ENCODE measurements around the gene SMO. TPM values are rescaled to one million over a fixed set of nuclear protein-coding genes. Genes with fewer than 3 reads are reported as not detected.
"Not testable (repeated sequence)": the region's sequence is repeated elsewhere in the genome, so short reads cannot be mapped to it uniquely, and the experiment has no call there.

The SMO gene
- total RNA-seq, 2 donors from 2014 or later, result 75.5 to 76.2 TPM

DNA sequence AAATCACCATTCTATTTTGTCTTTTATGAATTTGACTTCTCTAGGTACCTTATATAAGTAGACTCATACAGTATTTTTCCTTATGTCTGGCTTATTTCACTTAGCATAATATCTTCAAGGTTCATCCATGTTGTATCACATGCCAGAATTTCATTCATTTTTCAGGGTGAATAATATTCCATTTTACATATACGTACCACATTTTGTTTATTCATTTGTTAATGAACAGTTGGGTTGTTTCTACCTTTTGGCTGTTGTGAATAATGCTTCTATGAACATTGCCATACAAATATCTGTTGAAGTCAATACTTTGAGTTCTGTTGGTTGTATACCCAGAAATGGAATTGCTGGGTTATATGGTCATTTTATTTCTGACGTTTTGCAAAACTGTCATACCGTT is 57.1 kb downstream of the SMO start:
- no peaks in the 10 kb centered on the region for H3K27me3 ChIP-seq (ENCODE audit: control insufficient read depth, insufficient read depth, low read length, poor library complexity, severe bottlenecking)
- no peak overlapping the region for H3K9ac ChIP-seq (ENCODE audit: extremely low read depth, low read length, poor library complexity, severe bottlenecking)
- no peaks in the 10 kb centered on the region for H3K27me3 Mint-ChIP-seq (ENCODE audit: insufficient read depth)
- no peaks in the 10 kb centered on the region for H3K4me1 ChIP-seq (ENCODE audit: control insufficient read depth, insufficient read depth, low read length)
- H3K27ac ChIP-seq (ENCODE audit: low read depth, low read length), result no peak overlapping the region
- H3K27ac Mint-ChIP-seq, result no peak overlapping the region
- peaks cover 19% of the 10 kb centered on the region for H3K36me3 Mint-ChIP-seq (ENCODE audit: low read depth)
- H3K36me3 ChIP-seq (ENCODE audit: control insufficient read depth, insufficient read depth, low read length), result no peaks in the 10 kb centered on the region
- no peak overlapping the region for H3K4me3 Mint-ChIP-seq
- H3K9me3 Mint-ChIP-seq, result peaks cover 10% of the 10 kb centered on the region
- peaks cover 4% of the 10 kb centered on the region for H3K4me1 Mint-ChIP-seq
- TF ChIP-seq CTCF (conservative IDR thresholded peaks at IDR 0.05), result no peak
- peaks cover 6% of the 10 kb centered on the region for H3K9me3 ChIP-seq (ENCODE audit: control insufficient read depth, low read length)
- no peak overlapping the region for H3K4me3 ChIP-seq (ENCODE audit: low read length)
- no peak for DNase-seq
- WGBS, 2 experiments (ENCODE audit: insufficient coverage in 1 of 2, insufficient read length in 1 of 2), result 60 to 95% methylated on average over 1 to 2 of the region's 3 CpGs

- Histone ChIP-seq H3K27me3 (ENCODE audit: control insufficient read depth, insufficient read depth, low read length, poor library complexity, severe bottlenecking) (no peaks in the 10 kb centered on the region), H3K27ac (ENCODE audit: low read depth, low read length) (no peak overlapping the region), H3K9me3 (ENCODE audit: control insufficient read depth, low read length) (peaks cover 6% of the 10 kb centered on the region), H3K4me1 (ENCODE audit: control insufficient read depth, insufficient read depth, low read length) (no peaks in the 10 kb centered on the region), H3K4me3 (ENCODE audit: low read length) (no peak overlapping the region), H3K36me3 (ENCODE audit: control insufficient read depth, insufficient read depth, low read length) (no peaks in the 10 kb centered on the region), H3K9ac (ENCODE audit: extremely low read depth, low read length, poor library complexity, severe bottlenecking) (no peak overlapping the region)
- H3K36me3 Mint-ChIP-seq (ENCODE audit: low read depth), result peaks cover 19% of the 10 kb centered on the region
- H3K4me1 Mint-ChIP-seq, result peaks cover 1% of the 10 kb centered on the region
- DNase-seq, result no peak
- no peak overlapping the region for H3K4me3 Mint-ChIP-seq
- H3K27ac Mint-ChIP-seq, result no peak overlapping the region
- no peaks in the 10 kb centered on the region for H3K27me3 Mint-ChIP-seq (ENCODE audit: insufficient read depth)
- no peak for TF ChIP-seq CTCF (conservative IDR thresholded peaks at IDR 0.05)
- WGBS, 2 experiments (ENCODE audit: insufficient coverage in 1 of 2, insufficient read length in 1 of 2), result 96% methylated on average over 2 of the region's 2 CpGs; no CpG with 5 or more reads in 1 of the 2 experiments
- peaks cover 10% of the 10 kb centered on the region for H3K9me3 Mint-ChIP-seq
Observed at GRCh38 chr7:129247087-129247486, 58.7 kb downstream of the SMO start.

- no peak for TF ChIP-seq CTCF (conservative IDR thresholded peaks at IDR 0.05)
- Histone ChIP-seq H3K36me3 (ENCODE audit: control insufficient read depth, insufficient read depth, low read length) (no peaks in the 10 kb centered on the region), H3K27ac (ENCODE audit: low read depth, low read length) (no peak overlapping the region), H3K4me3 (ENCODE audit: low read length) (no peak overlapping the region), H3K27me3 (ENCODE audit: control insufficient read depth, insufficient read depth, low read length, poor library complexity, severe bottlenecking) (no peaks in the 10 kb centered on the region), H3K9ac (ENCODE audit: extremely low read depth, low read length, poor library complexity, severe bottlenecking) (no peak overlapping the region), H3K4me1 (ENCODE audit: control insufficient read depth, insufficient read depth, low read length) (no peaks in the 10 kb centered on the region), H3K9me3 (ENCODE audit: control insufficient read depth, low read length) (no peaks in the 10 kb centered on the region)
- Mint-ChIP-seq H3K4me3 (no peak overlapping the region), H3K36me3 (ENCODE audit: low read depth) (peaks cover 2% of the 10 kb centered on the region), H3K9me3 (no peaks in the 10 kb centered on the region), H3K27me3 (ENCODE audit: insufficient read depth) (no peaks in the 10 kb centered on the region), H3K4me1 (peaks cover 5% of the 10 kb centered on the region), H3K27ac (no peak overlapping the region)
- no peak for DNase-seq
- 96 to 100% methylated on average over 2 of the region's 2 CpGs for WGBS, 2 experiments (ENCODE audit: insufficient coverage in 1 of 2, insufficient read length in 1 of 2)
Observed at GRCh38 chr7:129252128-129252527, 63.7 kb downstream of the SMO start.

GRCh38 chr7:129252603-129253002 is 64.2 kb downstream of the SMO start:
- not testable (repeated sequence) for H3K27ac ChIP-seq (ENCODE audit: low read depth, low read length); DNase-seq; H3K4me1 Mint-ChIP-seq; H3K9me3 ChIP-seq (ENCODE audit: control insufficient read depth, low read length); H3K9ac ChIP-seq (ENCODE audit: extremely low read depth, low read length, poor library complexity, severe bottlenecking); H3K9me3 Mint-ChIP-seq; H3K4me3 ChIP-seq (ENCODE audit: low read length); H3K36me3 Mint-ChIP-seq (ENCODE audit: low read depth); H3K4me3 Mint-ChIP-seq; H3K36me3 ChIP-seq (ENCODE audit: control insufficient read depth, insufficient read depth, low read length); H3K27me3 ChIP-seq (ENCODE audit: control insufficient read depth, insufficient read depth, low read length, poor library complexity, severe bottlenecking); H3K4me1 ChIP-seq (ENCODE audit: control insufficient read depth, insufficient read depth, low read length); H3K27me3 Mint-ChIP-seq (ENCODE audit: insufficient read depth); H3K27ac Mint-ChIP-seq
- 84 to 88% methylated on average over 5 of the region's 5 CpGs for WGBS, 2 experiments (ENCODE audit: insufficient coverage in 1 of 2, insufficient read length in 1 of 2)

Data from endodermal cell (in vitro differentiated cells).